Caki2 (cell line): ENCODE measurements around the gene TNRC6B. TPM values are rescaled to one million over a fixed set of nuclear protein-coding genes. Genes with fewer than 3 reads are reported as not detected.
A peak's percentile ranks its signal among the peaks of the same experiment; 100 is the strongest.

Experiments used
- DNase-seq: peaks from one replicate; pipeline ENCODE4 v3.0.0-alpha.2; 2015; ENCODE audit warnings: low read depth
- in situ Hi-C: cut with HindIII; loops from 2 replicates; pipeline ENCODE4 v1.10.0; 2016; ENCODE audit warnings: low sequenced_read_pairs, low pct_unique_long_range_greater_than_20kb, mixed read lengths
- total RNA-seq: library from RNA; depleted of rRNA; stranded (reverse); fragments of >200 nt; shearing (Covaris generic); gene quantifications from 2 replicates; pipeline ENCODE4 v1.2.3, GENCODE V29; 2014; ENCODE audit warnings: low replicate concordance

Gene TNRC6B
- total RNA-seq, 1 experiment from 2014 or later = 7.7 TPM

DNA sequence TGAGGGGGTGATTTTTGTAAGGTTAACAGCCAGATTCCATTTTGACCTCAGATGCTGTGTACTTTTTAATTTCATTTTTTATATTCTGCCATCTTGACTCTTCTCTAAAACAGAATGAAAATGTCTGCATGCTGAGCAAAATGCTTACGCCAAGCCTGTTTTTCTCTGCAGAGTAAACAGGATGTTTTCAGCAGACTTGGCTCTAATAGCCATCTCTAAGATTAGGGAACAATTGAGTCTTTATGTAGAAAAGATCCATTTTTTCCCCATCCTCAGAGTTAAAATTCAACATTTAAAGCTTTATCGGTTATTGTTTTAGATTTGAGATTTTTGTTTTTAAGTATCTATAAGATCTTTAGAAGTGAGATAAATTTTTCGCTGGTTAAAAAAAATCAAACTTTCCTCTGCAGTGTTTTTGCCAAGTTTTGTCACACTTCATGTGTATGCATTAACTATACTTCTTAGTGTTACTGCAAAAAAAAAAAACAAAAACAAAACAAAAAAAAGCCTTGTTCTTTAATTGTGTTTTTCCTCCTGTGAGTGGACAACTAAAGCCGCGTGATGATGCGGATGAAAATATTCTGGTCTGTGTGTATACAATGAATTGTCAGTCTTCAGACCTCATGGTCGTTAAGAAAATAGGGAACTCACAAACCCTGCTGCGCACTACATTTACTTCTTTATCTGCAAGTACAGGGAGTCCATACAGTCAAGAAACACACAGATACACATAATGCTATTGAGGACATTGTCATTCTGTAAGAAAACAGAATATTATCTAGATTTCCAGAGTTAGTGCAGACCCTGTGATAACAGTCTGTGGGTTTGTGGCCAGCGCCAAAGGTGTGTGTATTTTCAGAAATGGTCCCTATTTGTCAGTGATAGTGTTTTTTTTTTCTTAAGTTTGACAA is 151.1 kb downstream of the TNRC6B start:
- in situ Hi-C loops = loop anchor here (10.0 kb wide), 1 partner anchor 94 kb away; no protein-coding TSS in a partner anchor

DNA sequence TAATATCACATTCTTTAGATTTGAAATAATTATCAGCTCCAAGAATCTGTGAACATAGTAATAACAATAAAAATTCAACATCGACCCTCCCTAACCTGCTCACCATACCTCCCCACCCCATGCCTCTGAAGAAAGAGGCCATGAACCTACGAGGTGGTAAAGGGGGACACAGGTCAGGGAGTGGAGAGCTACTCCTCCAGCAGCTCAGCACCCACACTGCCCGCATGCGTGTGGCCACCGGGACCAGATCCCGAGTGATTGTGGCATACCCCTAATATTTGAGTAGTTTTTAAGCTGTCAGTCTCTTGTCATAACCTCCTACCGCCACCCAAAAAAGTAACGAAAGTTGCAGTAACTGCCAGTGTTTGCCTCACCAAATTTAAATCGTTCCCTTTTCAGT is 151.7 kb downstream of the TNRC6B start:
- DNase-seq = no peak

More for the DNA sequence above, 151.1 kb downstream of the TNRC6B start:
- no peak for DNase-seq

DNA sequence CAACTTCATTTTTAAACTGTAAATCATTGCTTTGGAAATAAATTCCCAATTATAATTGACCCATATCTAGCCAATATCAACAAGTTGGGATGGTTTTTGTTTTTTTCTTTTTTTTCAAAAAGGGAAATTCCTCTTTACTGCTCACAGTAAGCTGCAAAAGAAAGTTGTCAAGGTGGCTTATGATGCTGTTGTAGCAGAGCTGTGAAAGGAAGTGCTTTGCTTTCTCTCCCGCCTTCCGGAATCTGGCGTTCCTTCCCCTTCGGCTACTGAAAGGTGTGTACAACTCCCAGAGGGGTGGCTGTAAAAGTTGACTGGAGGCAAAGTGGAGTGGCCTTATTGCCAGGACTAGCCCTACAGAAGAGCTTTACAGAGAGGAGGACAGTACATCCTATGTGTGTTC is 152.4 kb downstream of the TNRC6B start:
- no peak for DNase-seq
- in situ Hi-C loops = no loop called here

More for the DNA sequence above, 151.7 kb downstream of the TNRC6B start:
- in situ Hi-C loops = loop anchor here (10.0 kb wide), 1 partner anchor 95 kb away; no protein-coding TSS in a partner anchor

DNA sequence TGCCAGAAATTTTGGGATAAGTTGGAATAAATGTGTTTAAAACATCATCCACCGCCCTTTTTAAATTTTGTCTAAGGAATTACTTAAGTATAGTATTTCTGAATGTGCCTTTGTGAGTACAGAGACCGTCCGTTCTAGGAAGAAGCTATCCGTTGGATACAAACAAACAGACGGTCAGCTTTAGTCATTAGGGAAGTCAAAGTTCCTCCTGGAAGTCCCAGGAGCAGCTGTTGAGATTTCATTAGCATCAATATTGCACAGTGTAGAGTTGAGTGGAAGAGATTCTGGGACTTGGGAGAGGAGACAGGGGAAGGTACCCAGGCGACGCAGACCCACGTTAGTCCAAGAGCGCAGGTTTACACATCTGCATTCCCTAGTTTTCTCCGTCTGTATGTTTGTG is 152.9 kb downstream of the TNRC6B start:
- no peak for DNase-seq
- in situ Hi-C loops = no loop called here

DNA sequence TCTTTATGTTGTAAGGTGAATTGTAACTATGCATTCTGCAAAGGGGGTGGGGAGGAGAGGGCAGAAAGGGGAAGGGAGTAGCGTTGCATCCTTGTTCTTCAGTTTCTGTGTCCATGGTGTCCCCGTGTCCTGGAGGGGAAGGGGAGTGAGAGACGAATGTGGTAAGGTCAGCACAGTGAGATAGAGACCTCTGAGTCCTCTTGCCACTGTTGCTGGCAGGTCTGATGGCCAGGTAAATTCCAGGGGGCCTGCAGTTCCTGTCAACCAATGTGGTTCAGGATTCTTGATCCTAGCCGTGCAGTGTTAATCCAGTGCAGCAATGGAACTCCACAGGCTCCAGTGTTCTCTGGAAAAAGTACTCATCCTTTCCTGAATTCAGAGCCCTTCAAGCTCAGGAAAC is 154.0 kb downstream of the TNRC6B start:
- in situ Hi-C loops = no loop called here
- no peak for DNase-seq

DNA sequence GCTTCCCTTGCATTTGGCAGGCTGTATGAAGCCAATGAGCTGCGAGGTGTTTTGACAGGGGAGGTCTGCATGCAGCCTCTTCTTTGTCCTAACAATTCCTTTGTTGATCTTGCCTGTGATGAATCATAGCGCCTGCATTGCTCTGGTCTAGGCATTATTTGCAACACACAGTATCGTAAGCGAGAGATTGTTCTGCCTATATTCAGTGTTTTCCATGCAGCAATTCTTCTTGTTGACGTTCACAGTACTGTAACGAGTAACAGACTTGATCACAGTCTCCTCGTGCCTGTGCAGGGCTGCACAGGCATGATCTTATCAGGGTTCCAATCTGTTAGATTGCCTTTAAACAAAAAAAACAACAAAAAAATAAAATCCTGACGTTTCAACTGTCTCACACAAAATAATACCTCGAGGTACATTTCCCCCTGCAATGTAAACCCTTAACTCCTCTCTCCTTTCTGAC is 154.6 kb downstream of the TNRC6B start:
- no peak for DNase-seq
- in situ Hi-C loops = no loop called here

DNA sequence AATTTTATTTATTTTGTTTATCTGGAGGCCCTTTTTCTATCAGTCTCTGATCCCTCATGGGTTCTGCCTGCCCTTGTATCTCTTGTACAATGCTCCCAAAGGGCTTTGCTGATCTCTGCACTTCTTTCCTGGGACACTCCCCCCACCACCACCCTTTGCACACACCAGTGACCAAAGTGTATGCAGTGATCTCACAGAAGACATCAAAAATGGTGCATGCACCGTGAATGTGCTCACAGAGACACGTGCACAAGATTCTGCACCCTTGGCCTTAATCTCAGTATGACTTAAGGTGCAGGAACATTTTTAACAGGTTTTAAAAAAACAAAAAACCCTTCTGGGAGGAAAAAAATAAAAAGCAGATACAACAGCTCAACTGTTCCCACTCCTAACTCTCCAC is 156.3 kb downstream of the TNRC6B start:
- DNase-seq = no peak
- in situ Hi-C loops = no loop called here

DNA sequence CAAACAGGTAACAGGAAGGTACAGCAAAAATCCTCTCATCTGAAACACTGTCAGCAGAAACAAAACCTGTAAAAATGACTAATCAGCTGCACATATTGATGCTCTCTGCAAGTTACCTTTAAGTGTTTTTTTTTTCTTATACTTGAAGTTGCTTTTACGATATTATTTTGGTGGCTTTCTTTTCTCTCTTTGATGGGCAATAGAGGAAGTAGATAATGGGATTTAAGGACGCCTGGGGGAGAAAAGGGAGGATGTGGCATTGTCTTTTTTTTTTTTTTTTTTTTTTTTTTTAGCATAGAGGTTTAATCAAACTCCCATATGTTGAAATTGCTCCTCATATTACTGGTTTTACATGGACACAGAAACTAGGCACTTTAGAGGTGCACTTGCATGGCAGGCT is 157.2 kb downstream of the TNRC6B start:
- DNase-seq = no peak
- in situ Hi-C loops = no loop called here

DNA sequence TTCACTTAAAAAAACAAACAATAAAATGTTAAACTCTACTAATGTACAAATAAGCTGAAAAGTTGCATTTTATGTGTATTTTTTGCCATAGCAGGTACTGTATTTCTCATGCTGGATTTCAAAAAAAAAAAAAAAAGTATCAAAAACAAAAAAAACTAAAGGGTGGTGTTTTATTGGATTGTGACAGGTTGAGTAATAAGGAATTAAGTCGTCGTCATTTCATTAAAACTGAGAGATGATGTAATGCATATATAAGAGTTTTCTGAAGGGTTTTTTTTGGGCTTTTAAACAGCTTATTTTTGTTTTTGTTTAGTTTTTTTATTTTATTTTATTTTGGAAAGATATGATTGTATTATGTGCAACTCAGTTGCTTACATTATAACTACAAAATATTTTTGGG is 157.6 kb downstream of the TNRC6B start:
- in situ Hi-C loops = no loop called here
- no peak for DNase-seq

DNA sequence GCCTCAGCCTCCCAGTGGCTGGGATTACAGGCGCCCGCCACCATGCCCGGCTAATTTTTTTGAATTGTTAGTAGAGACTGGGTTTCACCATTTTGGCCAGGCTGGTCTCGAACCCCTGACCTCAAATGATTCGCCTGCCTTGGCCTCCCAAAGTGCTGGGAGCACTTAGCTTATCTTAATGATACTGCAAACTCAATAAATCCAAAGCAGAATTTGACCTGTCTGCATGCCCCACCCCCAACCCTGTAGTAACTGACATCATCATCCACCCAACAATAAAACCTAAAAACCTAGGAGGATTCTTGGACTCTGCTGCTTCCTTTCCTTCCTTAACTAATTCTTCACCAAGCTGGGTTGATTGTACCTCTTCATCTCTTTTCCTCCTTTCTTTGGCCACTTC is 162.3 kb downstream of the TNRC6B start:
- DNase-seq = no peak
- in situ Hi-C loops = no loop called here

DNA sequence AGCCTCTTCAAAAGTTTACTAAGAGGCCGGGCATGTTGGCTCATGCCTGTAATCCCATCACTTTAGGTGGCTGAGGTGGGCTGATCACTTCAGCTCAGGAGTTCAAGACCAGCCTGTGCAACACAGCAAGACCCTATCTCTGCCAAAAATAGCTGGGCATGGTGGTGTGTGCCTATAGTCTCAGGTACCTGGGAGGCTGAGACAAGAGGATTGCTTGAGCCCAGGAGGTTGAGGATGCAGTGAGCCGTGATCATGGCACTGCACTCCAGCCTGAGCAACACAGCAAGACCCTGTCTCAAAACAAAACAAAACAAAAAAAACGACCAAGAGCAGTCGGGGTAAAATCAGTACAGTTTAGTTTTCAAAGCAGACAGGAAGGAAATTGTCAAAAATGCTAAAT is 163.9 kb downstream of the TNRC6B start:
- no peak for DNase-seq
- in situ Hi-C loops = no loop called here

DNA sequence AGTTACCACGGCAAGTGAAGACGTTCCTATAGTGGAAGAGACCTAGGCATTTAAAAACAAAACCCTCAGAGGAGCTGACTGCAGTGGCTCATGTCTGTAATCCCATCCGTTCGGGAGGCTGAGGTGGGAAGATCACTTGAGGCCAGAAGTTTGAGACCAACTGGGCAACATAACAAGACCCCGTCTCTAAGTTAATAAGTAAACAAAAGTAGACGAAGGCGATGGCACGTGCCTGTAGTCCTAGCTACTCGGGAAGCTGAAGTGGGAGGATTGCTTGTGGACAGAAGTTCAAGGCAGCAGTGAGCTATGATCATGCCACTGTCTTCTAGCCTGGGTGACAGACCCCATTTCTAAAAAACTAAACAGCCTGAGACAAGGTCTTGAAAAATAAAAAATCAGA is 164.8 kb downstream of the TNRC6B start:
- in situ Hi-C loops = no loop called here
- no peak for DNase-seq

DNA sequence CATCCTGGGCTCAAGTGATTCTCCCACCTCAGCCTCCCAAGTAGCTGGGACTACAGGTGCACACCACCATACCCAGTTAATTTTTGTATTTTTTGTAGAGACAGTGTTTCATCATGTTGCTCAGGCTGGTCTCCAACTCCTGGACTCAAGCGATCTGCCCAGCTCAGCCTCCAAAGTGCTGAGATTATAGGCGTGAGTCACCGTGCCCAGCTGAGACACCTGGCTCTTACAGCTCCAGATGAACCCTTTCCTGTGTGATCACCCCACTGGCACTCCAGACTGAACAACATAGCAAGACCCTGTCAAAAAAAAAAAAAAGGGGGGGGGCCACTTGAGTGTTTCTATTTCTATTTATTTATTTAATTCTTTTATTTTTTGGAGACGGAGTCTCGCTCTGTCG is 167.5 kb downstream of the TNRC6B start:
- in situ Hi-C loops = no loop called here
- peak; percentile 44 for DNase-seq

DNA sequence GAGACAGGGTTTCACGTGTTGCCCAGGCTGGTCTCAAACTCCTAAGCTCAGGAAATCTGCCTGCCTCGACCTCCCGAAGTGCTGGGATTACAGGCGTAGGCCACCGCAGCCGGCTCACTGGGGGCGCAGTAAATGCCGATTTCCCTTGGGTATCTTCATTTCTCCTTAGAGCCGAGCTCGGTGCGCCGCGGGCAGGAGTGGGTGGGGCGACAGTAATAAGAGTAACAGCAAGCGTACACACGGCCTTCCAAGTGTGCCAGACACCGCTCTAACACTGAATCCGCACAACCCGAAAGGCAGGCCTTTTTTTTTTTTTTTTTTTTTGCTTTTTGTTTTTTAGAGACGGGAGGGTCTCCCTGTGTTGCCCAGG is 168.1 kb downstream of the TNRC6B start:
- in situ Hi-C loops = no loop called here
- DNase-seq = no peak

DNA sequence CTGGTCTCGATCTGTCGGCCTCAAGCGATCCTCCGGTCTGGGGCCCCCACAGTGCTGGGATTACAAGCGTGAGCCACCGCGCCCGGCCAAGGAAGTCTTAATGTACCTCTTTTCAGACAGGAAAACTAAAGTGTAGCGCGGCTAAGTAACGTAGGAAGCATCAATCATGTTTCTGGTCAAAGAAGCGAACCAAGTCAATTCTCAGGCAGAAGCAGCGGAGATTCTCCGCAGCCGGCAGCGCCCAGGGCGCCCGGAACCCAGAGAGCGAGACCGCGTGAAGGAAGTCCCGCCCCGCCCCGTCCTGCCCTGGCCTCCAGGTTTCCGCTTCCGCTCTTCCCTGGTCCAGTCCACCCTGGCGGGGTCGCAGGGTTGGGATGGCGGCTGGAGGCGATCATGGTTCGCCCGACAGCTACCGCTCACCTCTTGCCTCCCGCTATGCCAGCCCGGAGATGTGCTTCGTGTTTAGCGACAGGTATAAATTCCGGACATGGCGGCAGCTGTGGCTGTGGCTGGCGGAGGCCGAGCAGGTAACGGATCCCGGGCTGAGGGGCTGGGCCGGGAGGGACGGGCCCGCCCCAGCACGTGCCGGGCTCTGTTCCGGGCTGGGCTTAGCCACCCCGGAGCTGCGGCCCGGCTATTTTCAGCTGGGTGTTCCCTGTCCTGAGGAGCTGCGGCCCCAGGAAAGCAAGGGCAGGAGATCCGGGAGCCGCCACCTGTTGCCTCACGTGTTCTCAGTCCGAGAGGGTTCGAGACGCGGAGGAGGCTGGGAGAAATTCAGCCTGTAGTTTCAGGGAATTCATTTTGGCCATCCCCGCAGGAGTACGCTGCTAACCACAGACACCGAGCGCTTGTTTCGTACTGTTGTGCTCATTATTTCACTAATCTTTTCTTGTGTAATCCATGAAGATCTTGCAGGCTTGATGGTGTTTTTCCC is 168.7 kb downstream of the TNRC6B start, which contains the start of gene ADSL:
Gene ADSL (plus strand): TSS at position 316 of the 934 bp plus-strand sequence. CDS start 59 bp downstream, at position 375.
- in situ Hi-C loops = no loop called here
- DNase-seq = peak; percentile 92

DNA sequence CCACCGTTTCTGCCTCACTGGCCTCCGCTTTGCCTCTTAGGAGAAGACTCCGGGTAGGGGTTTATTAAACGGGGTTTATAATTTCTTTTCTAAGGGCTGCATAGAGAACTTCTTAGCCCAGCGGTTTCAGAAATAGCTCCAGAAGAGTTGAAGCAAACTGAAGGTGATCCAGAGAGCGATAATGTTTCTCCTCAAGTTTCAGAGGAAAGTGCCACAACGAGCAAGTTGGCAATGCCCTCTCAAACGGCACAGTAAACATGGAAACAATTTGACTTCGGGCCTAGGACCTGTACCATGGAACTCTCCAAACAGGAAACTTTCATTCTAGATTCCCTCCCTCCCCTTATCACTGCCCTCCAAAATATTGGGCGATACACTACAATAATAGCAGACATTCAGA is 169.6 kb downstream of the TNRC6B start:
- no peak for DNase-seq
- in situ Hi-C loops = no loop called here

DNA sequence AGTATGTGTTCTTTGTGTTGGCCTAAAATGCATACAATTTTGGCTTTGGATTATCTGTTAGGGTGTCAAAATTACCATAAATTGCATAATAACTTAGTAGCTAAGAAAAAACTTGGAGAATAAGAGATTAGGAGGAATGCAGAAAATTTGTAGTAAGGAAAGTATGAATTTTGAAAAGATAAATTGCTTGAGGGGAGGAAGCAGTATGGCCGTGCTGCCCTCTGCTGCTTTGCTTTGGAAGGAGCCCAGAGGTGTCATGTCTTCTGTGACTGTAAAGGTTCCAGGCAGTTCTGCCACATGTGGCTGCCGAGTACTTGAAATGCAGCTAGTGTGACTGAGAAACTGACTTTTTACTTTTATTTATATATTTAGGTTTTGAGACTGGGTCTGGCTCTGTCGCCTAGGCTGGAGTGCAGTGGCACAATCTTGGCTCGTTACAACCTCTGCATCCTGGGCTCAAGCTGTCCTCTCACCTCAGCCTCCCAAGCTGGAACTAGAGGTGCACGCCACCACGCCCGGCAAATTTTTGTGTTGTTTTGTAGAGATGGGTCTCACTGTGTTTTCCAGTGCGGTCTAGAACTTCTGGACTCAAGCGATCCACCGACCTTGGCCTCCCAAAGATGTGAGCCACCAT is 170.4 kb downstream of the TNRC6B start:
- peak; percentile 44 for DNase-seq
- in situ Hi-C loops = no loop called here

DNA sequence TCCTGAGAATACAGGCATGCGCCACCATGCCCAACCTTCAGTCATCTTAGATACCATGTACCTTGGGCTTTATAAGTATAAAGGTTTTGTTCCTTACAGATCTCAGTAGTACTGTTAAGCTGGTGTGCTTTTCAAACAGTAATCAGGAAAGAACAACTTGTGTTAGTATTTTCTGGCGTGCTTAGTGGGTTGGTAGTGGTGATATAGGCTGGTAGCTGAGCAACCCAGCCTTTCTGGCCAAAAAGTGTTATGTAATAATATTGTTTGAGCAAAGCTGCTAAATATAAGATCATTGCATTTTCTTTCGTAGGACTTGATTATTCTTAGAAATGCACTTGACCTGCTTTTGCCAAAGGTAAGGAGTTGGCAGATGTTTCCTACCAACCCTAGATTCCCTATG is 175.0 kb downstream of the TNRC6B start:
- no peak for DNase-seq
- in situ Hi-C loops = loop anchor here (25.0 kb wide), 1 partner anchor 285 kb away; the partner anchor contains the start of gene MRTFA
